HG03439 (cell line): ENCODE data around the gene TAS2R38.
"Not testable (repeated sequence)": the region's sequence is repeated elsewhere in the genome, so short reads cannot be mapped to it uniquely, and the experiment has no call there.

ENCODE experiments used
- ATAC-seq: cut with Tn5 transposase; IDR thresholded peaks from one replicate; pipeline ENCODE4 v1.9.1; 2021; ENCODE audit warnings: mild to moderate bottlenecking, moderate library complexity; ENCODE audit not compliant: unreplicated experiment

TAS2R38 gene

GRCh38 chr7:141973673-141974072 lies at the start of gene TAS2R38:
Gene TAS2R38, minus strand, starts transcription at chr7:141973773. Its CDS starts 84 bp downstream, at chr7:141973689.
- ATAC-seq, result no peak

GRCh38 chr7:142018154-142018553 lies 44.6 kb upstream of the TAS2R38 start:
- ATAC-seq, result no peak

GRCh38 chr7:142017451-142017850 lies 43.9 kb upstream of the TAS2R38 start:
- no peak for ATAC-seq

GRCh38 chr7:142012825-142013511 lies 39.4 kb upstream of the TAS2R38 start:
- no peak for ATAC-seq

- no peak for ATAC-seq
Measured at GRCh38 chr7:142010952-142011548, 37.5 kb upstream of the TAS2R38 start.

GRCh38 chr7:142009187-142009586 lies 35.6 kb upstream of the TAS2R38 start:
- ATAC-seq, result no peak

GRCh38 chr7:142006577-142006976 lies 33.0 kb upstream of the TAS2R38 start:
- no peak for ATAC-seq

GRCh38 chr7:142002179-142002578 lies 28.6 kb upstream of the TAS2R38 start:
- no peak for ATAC-seq

- no peak for ATAC-seq
Measured at GRCh38 chr7:142001163-142001874, 27.7 kb upstream of the TAS2R38 start.

GRCh38 chr7:142000244-142000643 lies 26.7 kb upstream of the TAS2R38 start:
- no peak for ATAC-seq

GRCh38 chr7:141999058-141999623 lies 25.6 kb upstream of the TAS2R38 start:
- no peak for ATAC-seq

GRCh38 chr7:141993354-141993753 lies 19.8 kb upstream of the TAS2R38 start:
- no peak for ATAC-seq

GRCh38 chr7:141992688-141993087 lies 19.1 kb upstream of the TAS2R38 start:
- ATAC-seq, result no peak

GRCh38 chr7:141992156-141992555 lies 18.6 kb upstream of the TAS2R38 start:
- no peak for ATAC-seq

- ATAC-seq, result no peak
Measured at GRCh38 chr7:141991140-141991539, 17.6 kb upstream of the TAS2R38 start.

GRCh38 chr7:141990011-141990725 lies 16.6 kb upstream of the TAS2R38 start:
- ATAC-seq, result no peak

GRCh38 chr7:141987803-141988202 lies 14.2 kb upstream of the TAS2R38 start:
- ATAC-seq, result not testable (repeated sequence)

- ATAC-seq, result no peak
Measured at GRCh38 chr7:141986923-141987322, 13.3 kb upstream of the TAS2R38 start.

- ATAC-seq, result not testable (repeated sequence)
Measured at GRCh38 chr7:141985926-141986325, 12.4 kb upstream of the TAS2R38 start.

GRCh38 chr7:141979568-141979967 lies 6.0 kb upstream of the TAS2R38 start:
- ATAC-seq, result no peak

- no peak for ATAC-seq
Measured at GRCh38 chr7:141978351-141978750, 4.8 kb upstream of the TAS2R38 start.
